Coronary artery (tissue), 2 donors: ENCODE data around the gene PLAAT2.
"Not testable (repeated sequence)": the region's sequence is repeated elsewhere in the genome, so short reads cannot be mapped to it uniquely, and the experiment has no call there.

Experiments used
- DNase-seq: peaks from one replicate; pipeline ENCODE4 v3.0.0-alpha.2; 2017; ENCODE audit warnings: low spot score
- H3K27ac ChIP-seq, 2 donors: fragments of 200-600 bp; sonication (generic); one replicate each; pipeline ENCODE4 v1.5.1; 2016 to 2019
- H3K4me3 ChIP-seq: fragments of 200-600 bp; sonication (generic); 2 replicates; pipeline ENCODE4 v1.5.1; 2016; ENCODE audit warnings: mild to moderate bottlenecking, moderate library complexity
- CTCF ChIP-seq: fragments of 200-600 bp; sonication (generic); IDR thresholded peaks from one replicate; pipeline ENCODE4 v1.5.1; 2019; ENCODE audit warnings: antibody characterized with exemption

The PLAAT2 gene

GRCh38 chr11:63547061-63547460 is 16.1 kb downstream of the PLAAT2 start:
- no peak for DNase-seq
- TF ChIP-seq CTCF = no peak
- Histone ChIP-seq H3K27ac (no peak overlapping the region), H3K4me3 (no peak overlapping the region)

- no peak overlapping the region for H3K27ac ChIP-seq
- no peak overlapping the region for H3K4me3 ChIP-seq
- no peak for DNase-seq
- no peak for TF ChIP-seq CTCF
Observed at GRCh38 chr11:63543711-63544110, 19.5 kb downstream of the PLAAT2 start.

- not testable (repeated sequence) for H3K4me3 ChIP-seq, DNase-seq, H3K27ac ChIP-seq
Observed at GRCh38 chr11:63542506-63542905, 20.7 kb downstream of the PLAAT2 start.

GRCh38 chr11:63537293-63538101 is 25.7 kb downstream of the PLAAT2 start:
- peak overlapping the region; percentile 69 for H3K4me3 ChIP-seq
- no peak for TF ChIP-seq CTCF
- peak overlapping the region; percentile 73 to 92 for H3K27ac ChIP-seq
- peak; percentile 86 for DNase-seq

GRCh38 chr11:63536669-63537292 is 26.4 kb downstream of the PLAAT2 start, which contains the start of gene PLAAT4:
TSS of gene PLAAT4 (plus strand) at chr11:63536808. CDS start at chr11:63536869, 61 bp downstream.
- H3K27ac ChIP-seq = peak within 1 kb of the TSS; percentile 73 to 92
- DNase-seq = peak; percentile 78
- TF ChIP-seq CTCF = no peak
- peak within 1 kb of the TSS; percentile 69 for H3K4me3 ChIP-seq

- no peak overlapping the region for H3K4me3 ChIP-seq
- H3K27ac ChIP-seq = peak overlapping the region in 1 of 2 donors; percentile 92
- no peak for DNase-seq
- no peak for TF ChIP-seq CTCF
Observed at GRCh38 chr11:63535734-63536133, 27.4 kb downstream of the PLAAT2 start.

- Histone ChIP-seq H3K4me3 (no peak overlapping the region), H3K27ac (no peak overlapping the region)
- DNase-seq = no peak
- no peak for TF ChIP-seq CTCF
Observed at GRCh38 chr11:63534895-63535461, 28.2 kb downstream of the PLAAT2 start.
